H9 (cell line): ENCODE measurements around the gene TLX1. TPM values are rescaled to one million over a fixed set of nuclear protein-coding genes. Genes with fewer than 3 reads are reported as not detected.

Source experiments
- DNase-seq: peaks from one replicate; pipeline ENCODE4 v3.0.0-alpha.2; 2017
- H2AFZ ChIP-seq: one replicate; pipeline ENCODE4 v1.6.1; 2013; ENCODE audit warnings: mild to moderate bottlenecking, low read length, control low read depth, moderate library complexity
- H2AK5ac ChIP-seq: 2 replicates; pipeline ENCODE4 v1.6.1; 2013; ENCODE audit warnings: low read length, control low read depth, mixed read lengths; ENCODE audit not compliant: insufficient read length
- H2BK120ac ChIP-seq: one replicate; pipeline ENCODE4 v1.6.1; 2013; ENCODE audit warnings: low read depth, mild to moderate bottlenecking, low read length, control low read depth, inconsistent platforms; ENCODE audit not compliant: poor library complexity, severe bottlenecking
- H2BK12ac ChIP-seq: 2 replicates; pipeline ENCODE4 v1.6.1; 2013; ENCODE audit warnings: low read length, control low read depth, mixed read lengths, low read depth; ENCODE audit not compliant: insufficient read length
- H2BK15ac ChIP-seq: 2 replicates; pipeline ENCODE4 v1.6.1; 2013; ENCODE audit warnings: low read depth, low read length, control low read depth
- H2BK20ac ChIP-seq: one replicate; pipeline ENCODE4 v1.6.1; 2013; ENCODE audit warnings: low read depth, mild to moderate bottlenecking, low read length, control low read depth, inconsistent platforms; ENCODE audit not compliant: poor library complexity, severe bottlenecking
- H2BK5ac ChIP-seq: 2 replicates; pipeline ENCODE4 v1.6.1; 2013; ENCODE audit warnings: low read length, control low read depth, mixed read lengths; ENCODE audit not compliant: insufficient read length
- H3K14ac ChIP-seq: 2 replicates; pipeline ENCODE4 v1.6.1; 2013; ENCODE audit warnings: low read length, control low read depth; ENCODE audit not compliant: insufficient read depth
- H3K18ac ChIP-seq: 2 replicates; pipeline ENCODE4 v1.6.1; 2013; ENCODE audit warnings: low read depth, mild to moderate bottlenecking, mixed read lengths, low read length, control low read depth; ENCODE audit not compliant: insufficient read length
- H3K23ac ChIP-seq: 2 replicates; pipeline ENCODE4 v1.6.1; 2013; ENCODE audit warnings: low read length, control low read depth, mixed read lengths, low read depth; ENCODE audit not compliant: insufficient read length
- H3K23me2 ChIP-seq: 2 replicates; pipeline ENCODE4 v1.6.1; 2013; ENCODE audit warnings: low read depth, mild to moderate bottlenecking, mixed read lengths, low read length, control low read depth; ENCODE audit not compliant: insufficient read length, poor library complexity, severe bottlenecking
- H3K27ac ChIP-seq: 2 replicates; pipeline ENCODE4 v1.5.1; 2013; ENCODE audit warnings: low read length, control low read depth, mixed read lengths, low read depth; ENCODE audit not compliant: insufficient read length
- H3K27me3 ChIP-seq: 2 replicates; pipeline ENCODE4 v1.6.1; 2013; ENCODE audit warnings: low read length, control low read depth, inconsistent platforms; ENCODE audit not compliant: insufficient read depth
- H3K4ac ChIP-seq: 2 replicates; pipeline ENCODE4 v1.6.1; 2013; ENCODE audit warnings: low read depth, mild to moderate bottlenecking, control low read depth, inconsistent platforms, low read length, moderate library complexity
- H3K4me1 ChIP-seq: 2 replicates; pipeline ENCODE4 v1.6.1; 2013; ENCODE audit warnings: low read length, control low read depth, inconsistent platforms; ENCODE audit not compliant: insufficient read depth
- H3K4me2 ChIP-seq: 2 replicates; pipeline ENCODE4 v1.6.1; 2013; ENCODE audit warnings: low read length, control low read depth, mixed read lengths; ENCODE audit not compliant: insufficient read length, insufficient read depth
- H3K56ac ChIP-seq: 2 replicates; pipeline ENCODE4 v1.6.1; 2013; ENCODE audit warnings: low read depth, mild to moderate bottlenecking, mixed read lengths, low read length, control low read depth; ENCODE audit not compliant: insufficient read length
- H3K79me1 ChIP-seq: 2 replicates; pipeline ENCODE4 v1.6.1; 2013; ENCODE audit warnings: low read depth, mild to moderate bottlenecking, moderate library complexity, low read length, control low read depth, inconsistent platforms; ENCODE audit not compliant: insufficient read depth, poor library complexity, severe bottlenecking
- H3K79me2 ChIP-seq: 2 replicates; pipeline ENCODE4 v1.6.1; 2013; ENCODE audit warnings: low read length, control low read depth, inconsistent platforms; ENCODE audit not compliant: insufficient read depth
- H3K9ac ChIP-seq: 2 replicates; pipeline ENCODE4 v1.6.1; 2013; ENCODE audit warnings: low read length, control low read depth, mixed read lengths; ENCODE audit not compliant: insufficient read length; ENCODE audit errors: extremely low read depth
- H3K9me3 ChIP-seq: one replicate; pipeline ENCODE4 v1.6.1; 2013; ENCODE audit warnings: low read depth, low read length, inconsistent platforms; ENCODE audit not compliant: control insufficient read depth
- H3T11ph ChIP-seq: one replicate; pipeline ENCODE4 v1.6.1; 2013; ENCODE audit warnings: mild to moderate bottlenecking, low read length, control low read depth, inconsistent platforms
- H4K20me1 ChIP-seq: one replicate; pipeline ENCODE4 v1.6.1; 2013; ENCODE audit not compliant: control insufficient read depth, insufficient read length, insufficient read depth
- H4K5ac ChIP-seq: 2 replicates; pipeline ENCODE4 v1.6.1; 2013; ENCODE audit warnings: low read depth, mild to moderate bottlenecking, mixed read lengths, low read length, control low read depth; ENCODE audit not compliant: insufficient read length
- H4K8ac ChIP-seq: replicated peaks from 2 replicates; pipeline ENCODE4 v1.6.1; 2013; ENCODE audit warnings: low read length, control low read depth, mixed read lengths, low read depth; ENCODE audit not compliant: insufficient read length
- H4K91ac ChIP-seq: 2 replicates; pipeline ENCODE4 v1.6.1; 2013; ENCODE audit warnings: low read depth, mild to moderate bottlenecking, moderate library complexity, mixed read lengths, low read length, control low read depth; ENCODE audit not compliant: insufficient read length
- H3K27ac Mint-ChIP-seq, 3 experiments: 2 replicates in 2 of 3; 3 replicates in 1 of 3; pipeline ENCODE4 v1.8.0; 2020 to 2021; ENCODE audit warnings: mixed read lengths in 3 of 3, mild to moderate bottlenecking in 1 of 3, moderate library complexity in 1 of 3
- H3K27me3 Mint-ChIP-seq: 2 replicates; pipeline ENCODE4 v1.8.0; 2021; ENCODE audit warnings: low read depth, mild to moderate bottlenecking, moderate library complexity, mixed read lengths
- H3K36me3 Mint-ChIP-seq, 3 experiments: 2 replicates in 2 of 3; 3 replicates in 1 of 3; pipeline ENCODE4 v1.8.0; 2020 to 2021; ENCODE audit warnings: low read depth in 3 of 3, mixed read lengths in 3 of 3; ENCODE audit not compliant: insufficient read depth in 1 of 3
- H3K4me1 Mint-ChIP-seq, 2 experiments: 2 replicates each; pipeline ENCODE4 v1.8.0; 2020; ENCODE audit warnings: mixed read lengths in 2 of 2
- H3K4me3 Mint-ChIP-seq, 2 experiments: 2 replicates in 1 of 2; 3 replicates in 1 of 2; pipeline ENCODE4 v1.8.0; 2020 to 2021; ENCODE audit warnings: mild to moderate bottlenecking in 2 of 2, mixed read lengths in 2 of 2, moderate library complexity in 1 of 2
- H3K9me3 Mint-ChIP-seq, 2 experiments: 2 replicates in 1 of 2; 3 replicates in 1 of 2; pipeline ENCODE4 v1.8.0; 2020; ENCODE audit warnings: mild to moderate bottlenecking in 2 of 2, mixed read lengths in 2 of 2, moderate library complexity in 1 of 2
- CTCF ChIP-seq: fragments of 200-600 bp; sonication (generic); conservative IDR thresholded peaks from 3 replicates; pipeline ENCODE4 v1.8.0; 2021; ENCODE audit warnings: antibody characterized with exemption, mild to moderate bottlenecking
- WGBS: extraction: QIAGEN DNeasy Blood & Tissue Kit; methylation state at CpG from one replicate; pipeline ENCODE4 v1.1.7; 2013; ENCODE audit warnings: missing lambda C conversion rate, low lambda C conversion rate, mixed read lengths; ENCODE audit not compliant: insufficient read length; ENCODE audit errors: extremely low coverage; 5-methylcytosine and 5-hydroxymethylcytosine counted together
- total RNA-seq: library from RNA; stranded (reverse); gene quantifications from 2 replicates; pipeline ENCODE4 v1.2.1, GENCODE V29; 2021

TLX1 gene
- total RNA-seq, 1 experiment from 2014 or later, result not detected

DNA sequence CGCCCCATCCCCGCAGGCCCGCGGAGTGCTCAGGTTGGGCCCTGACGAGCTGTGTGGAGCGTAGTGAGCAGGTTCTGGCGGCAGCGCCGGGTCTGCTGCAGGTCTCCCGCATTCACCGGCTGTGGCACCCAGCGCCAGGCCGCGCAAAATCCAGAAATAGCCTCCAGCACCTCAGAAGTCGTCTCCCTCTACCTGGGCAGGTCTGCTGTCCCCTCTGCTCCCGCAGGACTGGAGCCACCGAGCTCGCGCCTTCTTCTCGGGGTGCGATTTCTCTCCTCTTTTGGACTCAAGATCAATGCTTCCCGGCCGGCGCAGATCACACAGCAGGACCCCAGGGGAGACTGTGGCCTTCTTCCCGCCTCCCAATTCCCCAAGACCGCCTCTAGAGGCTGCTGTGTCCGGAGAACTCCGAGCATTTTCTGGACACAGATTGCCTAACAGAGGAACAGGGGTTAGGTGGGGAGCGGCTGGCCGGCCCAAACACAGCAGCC is 8.4 kb downstream of the TLX1 start:
- Histone ChIP-seq H3K14ac (no peak overlapping the region), H3K23me2 (no peaks in the 10 kb centered on the region), H4K8ac (no peak overlapping the region), H3K27ac (no peak overlapping the region), H2BK5ac (no peak overlapping the region), H3K9me3 (no peaks in the 10 kb centered on the region), H3K4me1 (no peaks in the 10 kb centered on the region), H2BK12ac (no peak overlapping the region), H3K79me2 (no peaks in the 10 kb centered on the region), H3K4ac (no peak overlapping the region), H3K4me2 (peak overlapping the region; percentile 11), H4K5ac (no peak overlapping the region), H2AFZ (no peak overlapping the region), H3T11ph (no peak overlapping the region), H3K9ac (no peak overlapping the region), H2BK120ac (no peak overlapping the region), H4K20me1 (no peaks in the 10 kb centered on the region), H3K56ac (no peak overlapping the region), H3K18ac (no peak overlapping the region), H3K23ac (no peak overlapping the region), H3K27me3 (peaks cover 99% of the 10 kb centered on the region), H4K91ac (no peak overlapping the region), H3K79me1 (no peaks in the 10 kb centered on the region), H2AK5ac (no peak overlapping the region), H2BK20ac (no peak overlapping the region), H2BK15ac (no peak overlapping the region)
- TF ChIP-seq CTCF, result peak; percentile 62
- H3K9me3 Mint-ChIP-seq, result peaks cover 5 to 9% of the 10 kb centered on the region in 2 experiments; a peak in 3 of 5 replicates
- WGBS, result no CpG with 5 or more reads among the region's 30 CpGs
- DNase-seq, result peak; percentile 76
- H3K4me3 Mint-ChIP-seq, result peak overlapping the region; percentile 26 to 34; a peak in 2 of 5 replicates
- no peak overlapping the region for H3K27ac Mint-ChIP-seq
- H3K4me1 Mint-ChIP-seq, result peaks cover 10 to 24% of the 10 kb centered on the region in 2 experiments
- no peaks in the 10 kb centered on the region; a peak in 3 of 7 replicates for H3K36me3 Mint-ChIP-seq
- peaks cover 100% of the 10 kb centered on the region for H3K27me3 Mint-ChIP-seq
